ENCODE measurements around the gene AFAP1. TPM values are rescaled to one million over a fixed set of nuclear protein-coding genes. Genes with fewer than 3 reads are reported as not detected.

Gene AFAP1
- total RNA-seq, 2 experiments from 2014 or later: not detected

GRCh38 chr4:7719354-7720174 is 220.1 kb downstream of the AFAP1 start:
- Histone ChIP-seq H3K79me2 (ENCODE audit: insufficient read depth, low read depth, low read length) (no peaks in the 10 kb centered on the region), H3K9me3 (ENCODE audit: low read length) (no peaks in the 10 kb centered on the region), H3K9me2 (ENCODE audit: insufficient read depth, low read length) (no peaks in the 10 kb centered on the region), H3K4me2 (ENCODE audit: low read length) (no peak overlapping the region), H3K4me3 (ENCODE audit: low read depth, low read length, poor library complexity, severe bottlenecking) (no peak overlapping the region), H2AFZ (ENCODE audit: low read length) (no peak overlapping the region), H4K20me1 (ENCODE audit: insufficient read depth, low read length) (no peaks in the 10 kb centered on the region), H3K27ac (ENCODE audit: low read depth, low read length, poor library complexity, severe bottlenecking) (no peak overlapping the region), H3K36me3 (ENCODE audit: insufficient read depth, low read length) (no peaks in the 10 kb centered on the region), H3K4me1 (ENCODE audit: insufficient read depth, low read length, poor library complexity, severe bottlenecking) (no peaks in the 10 kb centered on the region)
- peak; percentile 84 for TF ChIP-seq CTCF (conservative IDR thresholded peaks at IDR 0.05; ENCODE audit: low read length)
- no peak for TF ChIP-seq EZH2phosphoT487 (IDR thresholded peaks at IDR 0.05; ENCODE audit: borderline replicate concordance, low read depth, low read length)
- BruUV-seq (replicated peaks): no TSS peak
- CTCF ChIA-PET (ENCODE audit: unreplicated experiment): no interaction called here
- POLR2A ChIA-PET: no interaction called here
- intact Hi-C loops (cut with micrococcal nuclease; ENCODE audit: unreplicated experiment): no loop called here
- DNase-seq (ENCODE audit: low spot score): peak; percentile 27

DNA sequence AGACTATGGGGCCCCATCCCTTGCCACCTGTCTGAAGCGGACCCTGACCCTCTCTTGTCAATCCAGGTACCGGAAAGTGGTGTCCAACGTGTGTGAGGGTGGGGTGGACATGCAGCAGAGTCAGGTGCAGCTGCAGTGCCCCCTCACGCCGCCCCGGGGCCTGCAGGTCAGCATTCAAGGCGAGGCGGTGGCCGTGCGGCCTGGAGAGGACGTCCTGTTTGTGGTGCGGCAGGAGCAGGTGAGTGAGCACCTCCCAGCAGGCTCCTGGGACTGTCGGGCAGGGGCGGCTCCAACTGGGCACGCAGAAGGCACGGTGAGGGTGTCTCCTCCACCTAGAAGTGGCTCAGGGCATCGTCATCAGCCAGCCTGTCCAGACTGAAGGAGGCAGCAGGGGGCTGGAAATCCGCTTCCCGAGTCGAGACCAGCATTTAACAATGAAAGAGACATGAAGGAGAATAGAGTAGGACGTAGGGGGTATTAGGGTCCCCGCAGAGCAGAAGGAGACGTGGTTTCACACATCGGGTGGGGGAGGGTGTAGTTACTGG is 221.6 kb downstream of the AFAP1 start:
- H4K20me1 ChIP-seq (ENCODE audit: insufficient read depth, low read length): no peaks in the 10 kb centered on the region
- H2AFZ ChIP-seq (ENCODE audit: low read length): no peak overlapping the region
- H3K79me2 ChIP-seq (ENCODE audit: insufficient read depth, low read depth, low read length): no peaks in the 10 kb centered on the region
- no peaks in the 10 kb centered on the region for H3K4me1 ChIP-seq (ENCODE audit: insufficient read depth, low read length, poor library complexity, severe bottlenecking)
- TF ChIP-seq EZH2phosphoT487 (IDR thresholded peaks at IDR 0.05; ENCODE audit: borderline replicate concordance, low read depth, low read length) (no peak), CTCF (conservative IDR thresholded peaks at IDR 0.05; ENCODE audit: low read length) (no peak)
- H3K36me3 ChIP-seq (ENCODE audit: insufficient read depth, low read length): no peaks in the 10 kb centered on the region
- DNase-seq (ENCODE audit: low spot score): no peak
- intact Hi-C loops (cut with micrococcal nuclease; ENCODE audit: unreplicated experiment): no loop called here
- no peaks in the 10 kb centered on the region for H3K9me3 ChIP-seq (ENCODE audit: low read length)
- BruUV-seq (replicated peaks): no TSS peak
- H3K9me2 ChIP-seq (ENCODE audit: insufficient read depth, low read length): no peaks in the 10 kb centered on the region
- no peak overlapping the region for H3K27ac ChIP-seq (ENCODE audit: low read depth, low read length, poor library complexity, severe bottlenecking)
- no peak overlapping the region for H3K4me3 ChIP-seq (ENCODE audit: low read depth, low read length, poor library complexity, severe bottlenecking)
- ChIA-PET CTCF (ENCODE audit: unreplicated experiment) (no interaction called here), POLR2A (no interaction called here)
- no peak overlapping the region for H3K4me2 ChIP-seq (ENCODE audit: low read length)

DNA sequence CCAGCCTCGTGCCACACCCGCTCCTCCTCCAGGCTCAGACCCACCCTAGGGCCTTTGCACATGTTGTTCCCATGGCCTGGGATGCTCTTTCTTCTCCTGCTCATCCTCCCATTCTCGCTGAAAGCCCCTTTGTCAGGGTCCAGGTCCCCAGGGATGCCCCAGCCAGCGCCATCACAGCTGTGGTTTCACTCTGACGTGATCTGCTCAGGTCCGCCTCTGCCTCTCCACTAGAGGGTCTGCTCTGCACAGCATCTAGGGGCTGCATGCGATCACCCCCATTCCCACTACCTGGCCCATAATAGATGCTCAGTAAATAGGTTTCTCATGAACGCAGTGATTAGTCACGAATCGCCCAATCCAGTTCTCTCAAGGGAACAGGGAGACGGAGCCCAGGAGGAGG is 222.5 kb downstream of the AFAP1 start:
- Histone ChIP-seq H3K4me2 (ENCODE audit: low read length) (no peak overlapping the region), H3K79me2 (ENCODE audit: insufficient read depth, low read depth, low read length) (no peaks in the 10 kb centered on the region), H3K36me3 (ENCODE audit: insufficient read depth, low read length) (no peaks in the 10 kb centered on the region), H3K27ac (ENCODE audit: low read depth, low read length, poor library complexity, severe bottlenecking) (no peak overlapping the region), H3K4me1 (ENCODE audit: insufficient read depth, low read length, poor library complexity, severe bottlenecking) (no peaks in the 10 kb centered on the region), H3K9me3 (ENCODE audit: low read length) (no peaks in the 10 kb centered on the region), H3K9me2 (ENCODE audit: insufficient read depth, low read length) (no peaks in the 10 kb centered on the region), H2AFZ (ENCODE audit: low read length) (no peak overlapping the region), H4K20me1 (ENCODE audit: insufficient read depth, low read length) (no peaks in the 10 kb centered on the region), H3K4me3 (ENCODE audit: low read depth, low read length, poor library complexity, severe bottlenecking) (no peak overlapping the region)
- intact Hi-C loops (cut with micrococcal nuclease; ENCODE audit: unreplicated experiment): no loop called here
- ChIA-PET CTCF (ENCODE audit: unreplicated experiment) (no interaction called here), POLR2A (no interaction called here)
- no TSS peak for BruUV-seq (replicated peaks)
- TF ChIP-seq EZH2phosphoT487 (IDR thresholded peaks at IDR 0.05; ENCODE audit: borderline replicate concordance, low read depth, low read length): no peak
- TF ChIP-seq CTCF (conservative IDR thresholded peaks at IDR 0.05; ENCODE audit: low read length): no peak
- no peak for DNase-seq (ENCODE audit: low spot score)
